Measurements from ENCODE around the gene PIAS1.
"Not testable (repeated sequence)": the region's sequence is repeated elsewhere in the genome, so short reads cannot be mapped to it uniquely, and the experiment has no call there.

The PIAS1 gene

GRCh38 chr15:68225442-68225841 lies 171.3 kb downstream of the PIAS1 start:
- H3K36me3 ChIP-seq (ENCODE audit: insufficient read depth, low read depth, low read length); H3K9me3 ChIP-seq (ENCODE audit: insufficient read depth, low read depth, low read length); H3K27ac ChIP-seq (ENCODE audit: low read length); H3K27me3 ChIP-seq (ENCODE audit: insufficient read depth, low read length); H3K9ac ChIP-seq (ENCODE audit: low read depth, low read length); H3K4me3 ChIP-seq (ENCODE audit: low read length): not testable (repeated sequence)
- H3K4me1 ChIP-seq (ENCODE audit: insufficient read depth, low read length): peaks cover 11% of the 10 kb centered on the region

DNA sequence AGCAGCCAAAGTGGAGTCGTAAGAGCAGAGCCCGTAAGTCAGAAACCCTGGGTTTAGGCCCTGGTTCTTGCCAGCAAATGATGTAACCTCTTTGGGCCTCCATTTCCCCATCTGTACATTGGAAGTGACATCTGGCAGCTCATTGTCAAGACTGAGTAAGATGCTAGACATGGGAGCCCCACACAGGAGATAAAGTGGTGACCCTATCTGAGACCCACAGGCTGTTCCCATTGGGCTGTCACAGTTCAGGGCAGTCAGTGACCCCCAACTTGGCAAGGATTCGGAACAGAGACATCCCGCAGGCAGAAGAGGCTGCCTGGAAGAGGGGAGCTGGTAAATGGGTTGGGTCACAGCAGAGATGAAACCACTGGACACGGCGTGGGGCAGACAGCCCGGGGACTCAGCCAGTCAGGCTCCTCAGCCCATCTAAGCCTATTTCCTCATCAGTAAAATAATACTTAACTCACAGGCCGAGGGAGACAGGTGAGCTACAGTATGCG lies 173.6 kb downstream of the PIAS1 start:
- H3K4me3 ChIP-seq (ENCODE audit: low read length): peak overlapping the region; percentile 88
- H3K9me3 ChIP-seq (ENCODE audit: insufficient read depth, low read depth, low read length): peaks cover 6% of the 10 kb centered on the region
- peaks cover 11% of the 10 kb centered on the region for H3K4me1 ChIP-seq (ENCODE audit: insufficient read depth, low read length)
- peaks cover 3% of the 10 kb centered on the region for H3K36me3 ChIP-seq (ENCODE audit: insufficient read depth, low read depth, low read length)
- peak overlapping the region; percentile 87; the same call in 1 of the 2 replicates for H3K9ac ChIP-seq (ENCODE audit: low read depth, low read length)
- no peaks in the 10 kb centered on the region; the same call in 1 of the 2 replicates for H3K27me3 ChIP-seq (ENCODE audit: insufficient read depth, low read length)
- no peak overlapping the region for H3K27ac ChIP-seq (ENCODE audit: low read length)

DNA sequence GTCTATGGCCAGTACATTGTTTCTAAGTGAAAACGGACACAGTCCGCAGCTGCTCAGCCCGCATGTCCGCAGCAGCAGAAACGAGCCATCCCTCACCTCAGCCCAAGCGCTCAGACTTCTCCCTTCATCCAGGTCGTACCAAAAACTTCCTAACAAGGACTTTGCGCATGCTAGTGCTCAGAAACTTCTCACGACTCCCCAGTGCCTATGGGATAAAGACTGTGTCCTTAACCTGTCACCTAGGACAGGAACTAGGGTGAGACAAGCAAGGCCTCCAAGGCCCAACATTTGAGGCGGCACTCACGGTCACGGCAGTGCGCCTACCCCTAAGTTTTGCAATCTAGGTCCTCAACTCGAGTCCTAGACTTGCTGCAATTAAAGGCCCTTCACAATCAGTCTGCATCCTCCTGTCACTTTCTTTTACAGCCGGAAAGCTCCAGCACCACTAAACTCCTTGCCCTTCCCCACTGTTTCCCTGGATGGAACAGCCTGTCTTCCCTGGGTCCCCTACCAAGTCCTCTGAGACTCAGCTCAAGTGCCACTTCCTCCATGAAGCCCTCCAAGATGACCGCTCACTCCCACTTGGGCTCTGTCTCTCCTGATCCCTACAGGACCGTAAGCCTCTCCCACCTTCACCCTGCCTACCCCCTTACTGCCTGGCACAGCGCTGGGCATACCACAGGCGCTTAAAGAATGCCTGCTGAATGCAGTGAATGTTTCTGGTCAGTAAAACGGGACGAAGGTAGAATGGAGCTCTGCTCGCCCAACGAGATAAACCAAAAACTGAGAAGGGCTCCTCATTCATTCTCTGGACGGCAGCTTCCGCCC lies 174.2 kb downstream of the PIAS1 start:
- Histone ChIP-seq H3K36me3 (ENCODE audit: insufficient read depth, low read depth, low read length) (no peaks in the 10 kb centered on the region; the same call in 1 of the 2 replicates), H3K4me1 (ENCODE audit: insufficient read depth, low read length) (peaks cover 11% of the 10 kb centered on the region), H3K4me3 (ENCODE audit: low read length) (peak overlapping the region; percentile 88), H3K27me3 (ENCODE audit: insufficient read depth, low read length) (no peaks in the 10 kb centered on the region; the same call in 1 of the 2 replicates), H3K9me3 (ENCODE audit: insufficient read depth, low read depth, low read length) (peaks cover under 1% of the 10 kb centered on the region), H3K9ac (ENCODE audit: low read depth, low read length) (peak overlapping the region; percentile 87), H3K27ac (ENCODE audit: low read length) (no peak overlapping the region)

GRCh38 chr15:68228971-68229385 lies 174.9 kb downstream of the PIAS1 start:
- H3K4me3 ChIP-seq (ENCODE audit: low read length): peak overlapping the region; percentile 88
- H3K27ac ChIP-seq (ENCODE audit: low read length): peak overlapping the region; percentile 39
- H3K36me3 ChIP-seq (ENCODE audit: insufficient read depth, low read depth, low read length): no peaks in the 10 kb centered on the region; the same call in 1 of the 2 replicates
- peaks cover 11% of the 10 kb centered on the region for H3K4me1 ChIP-seq (ENCODE audit: insufficient read depth, low read length)
- H3K9ac ChIP-seq (ENCODE audit: low read depth, low read length): peak overlapping the region; percentile 87
- H3K27me3 ChIP-seq (ENCODE audit: insufficient read depth, low read length): no peaks in the 10 kb centered on the region; the same call in 1 of the 2 replicates
- H3K9me3 ChIP-seq (ENCODE audit: insufficient read depth, low read depth, low read length): no peaks in the 10 kb centered on the region; the same call in 1 of the 2 replicates

DNA sequence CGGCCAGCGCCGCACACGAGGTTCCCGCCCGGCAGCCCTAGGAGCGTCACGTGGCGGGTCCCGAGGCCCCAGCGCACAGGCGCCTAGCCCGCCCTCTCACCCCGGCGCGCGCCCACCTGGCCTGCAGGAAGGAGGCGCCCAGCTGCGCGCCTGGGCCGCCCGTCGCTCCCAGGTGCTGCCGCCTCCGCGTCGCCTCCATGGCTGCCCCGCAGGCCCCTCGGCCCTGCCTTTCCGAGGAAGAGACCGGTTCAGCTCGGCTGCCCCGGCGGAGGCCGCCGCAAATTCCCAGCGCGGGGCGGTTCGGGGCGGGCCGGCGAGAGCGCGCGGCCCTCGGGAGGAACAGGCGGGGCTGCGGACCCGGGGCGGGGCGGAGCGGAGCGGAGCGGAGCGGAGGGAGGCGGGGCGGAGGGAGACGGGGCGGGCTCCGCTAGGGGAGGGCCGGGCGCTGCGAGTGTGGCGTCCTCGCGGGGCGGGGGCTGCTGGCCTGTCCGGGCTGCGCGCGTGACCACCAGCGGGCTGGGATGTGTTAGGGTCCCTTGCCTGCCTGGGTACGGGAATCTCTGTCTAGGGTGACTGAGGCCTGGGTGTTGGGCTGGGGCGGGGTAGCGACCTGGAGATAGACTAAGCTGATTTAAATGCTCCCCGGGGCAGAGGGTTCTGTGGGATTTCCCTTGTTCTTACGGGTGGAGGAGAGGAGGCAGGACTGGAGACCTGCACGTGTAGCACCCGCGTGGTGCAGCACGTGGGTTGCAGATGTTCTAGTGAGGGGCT lies 175.5 kb downstream of the PIAS1 start, which contains the start of gene CLN6:
CLN6 (minus strand) TSS at position 343 of the 771 bp plus-strand sequence; CDS start at position 199, 144 bp downstream.
- peaks cover 11% of the 10 kb centered on the region for H3K4me1 ChIP-seq (ENCODE audit: insufficient read depth, low read length)
- H3K9ac ChIP-seq (ENCODE audit: low read depth, low read length): peak within 1 kb of the TSS; percentile 87
- H3K36me3 ChIP-seq (ENCODE audit: insufficient read depth, low read depth, low read length): no peaks in the 10 kb centered on the region; the same call in 1 of the 2 replicates
- no peaks in the 10 kb centered on the region for H3K9me3 ChIP-seq (ENCODE audit: insufficient read depth, low read depth, low read length)
- H3K4me3 ChIP-seq (ENCODE audit: low read length): peak within 1 kb of the TSS; percentile 88
- peak within 1 kb of the TSS; percentile 39 for H3K27ac ChIP-seq (ENCODE audit: low read length)
- no peaks in the 10 kb centered on the region; the same call in 1 of the 2 replicates for H3K27me3 ChIP-seq (ENCODE audit: insufficient read depth, low read length)

DNA sequence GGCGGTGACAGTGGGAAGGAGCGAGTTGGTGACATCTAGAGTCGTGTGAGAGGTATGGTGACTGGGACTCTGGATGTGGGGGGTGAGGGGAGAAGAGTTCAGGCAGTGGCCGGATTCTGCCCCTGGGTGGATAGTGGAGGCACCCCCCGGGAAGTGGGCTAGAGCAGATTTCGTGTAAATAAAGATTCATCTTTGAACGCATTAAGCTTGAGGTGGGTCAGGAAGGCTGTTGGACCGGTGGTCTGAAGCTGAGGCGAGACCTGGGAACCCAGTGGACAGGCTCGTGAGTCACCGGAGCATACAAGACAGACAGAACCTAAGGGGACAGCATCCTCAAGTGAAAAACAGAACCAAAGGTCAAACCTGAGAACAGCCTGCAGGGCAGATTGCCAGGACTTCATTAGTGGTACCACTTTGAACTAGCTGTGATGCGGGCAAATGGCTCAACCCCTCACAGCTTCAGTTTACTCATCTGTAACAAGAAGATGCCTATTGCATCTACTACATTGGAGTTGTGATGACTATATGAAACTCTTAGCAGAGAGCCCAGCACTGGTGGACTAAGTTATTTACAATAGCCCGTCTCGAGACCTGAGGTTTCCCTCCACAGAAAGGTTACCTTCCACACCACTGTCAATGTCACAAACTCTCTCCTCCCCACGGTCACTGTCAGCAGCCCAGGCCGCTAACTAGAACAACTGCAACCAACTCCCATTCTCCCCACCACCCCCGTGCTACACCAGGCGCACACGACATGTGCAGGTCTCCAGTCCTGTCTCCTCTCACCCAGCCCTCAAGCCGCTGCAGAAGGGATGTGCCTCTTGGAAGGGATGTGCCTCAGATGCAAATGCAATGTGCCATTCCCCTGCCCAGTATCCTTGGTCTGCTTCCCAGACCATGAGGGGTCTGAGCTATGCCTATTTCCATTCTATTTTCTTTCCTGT lies 176.3 kb downstream of the PIAS1 start:
- Histone ChIP-seq H3K27ac (ENCODE audit: low read length) (no peak overlapping the region), H3K4me1 (ENCODE audit: insufficient read depth, low read length) (peaks cover 11% of the 10 kb centered on the region), H3K4me3 (ENCODE audit: low read length) (peak overlapping the region; percentile 88)

GRCh38 chr15:68231102-68231818 lies 177.1 kb downstream of the PIAS1 start:
- no peaks in the 10 kb centered on the region; the same call in 1 of the 2 replicates for H3K27me3 ChIP-seq (ENCODE audit: insufficient read depth, low read length)
- H3K36me3 ChIP-seq (ENCODE audit: insufficient read depth, low read depth, low read length): no peaks in the 10 kb centered on the region
- peaks cover 11% of the 10 kb centered on the region for H3K4me1 ChIP-seq (ENCODE audit: insufficient read depth, low read length)
- H3K9ac ChIP-seq (ENCODE audit: low read depth, low read length): no peak overlapping the region
- no peaks in the 10 kb centered on the region for H3K9me3 ChIP-seq (ENCODE audit: insufficient read depth, low read depth, low read length)
- no peak overlapping the region for H3K4me3 ChIP-seq (ENCODE audit: low read length)
- no peak overlapping the region for H3K27ac ChIP-seq (ENCODE audit: low read length)

More for the DNA sequence above, 176.3 kb downstream of the PIAS1 start:
- no peaks in the 10 kb centered on the region for H3K9me3 ChIP-seq (ENCODE audit: insufficient read depth, low read depth, low read length)
- H3K36me3 ChIP-seq (ENCODE audit: insufficient read depth, low read depth, low read length): no peaks in the 10 kb centered on the region
- H3K27me3 ChIP-seq (ENCODE audit: insufficient read depth, low read length): no peaks in the 10 kb centered on the region; the same call in 1 of the 2 replicates
- H3K9ac ChIP-seq (ENCODE audit: low read depth, low read length): peak overlapping the region; percentile 73; the same call in 1 of the 2 replicates

GRCh38 chr15:68232449-68232848 lies 178.3 kb downstream of the PIAS1 start:
- Histone ChIP-seq H3K36me3 (ENCODE audit: insufficient read depth, low read depth, low read length) (no peaks in the 10 kb centered on the region), H3K27me3 (ENCODE audit: insufficient read depth, low read length) (no peaks in the 10 kb centered on the region; the same call in 1 of the 2 replicates), H3K4me1 (ENCODE audit: insufficient read depth, low read length) (peaks cover 11% of the 10 kb centered on the region), H3K9ac (ENCODE audit: low read depth, low read length) (no peak overlapping the region), H3K9me3 (ENCODE audit: insufficient read depth, low read depth, low read length) (no peaks in the 10 kb centered on the region), H3K27ac (ENCODE audit: low read length) (no peak overlapping the region), H3K4me3 (ENCODE audit: low read length) (no peak overlapping the region)

DNA sequence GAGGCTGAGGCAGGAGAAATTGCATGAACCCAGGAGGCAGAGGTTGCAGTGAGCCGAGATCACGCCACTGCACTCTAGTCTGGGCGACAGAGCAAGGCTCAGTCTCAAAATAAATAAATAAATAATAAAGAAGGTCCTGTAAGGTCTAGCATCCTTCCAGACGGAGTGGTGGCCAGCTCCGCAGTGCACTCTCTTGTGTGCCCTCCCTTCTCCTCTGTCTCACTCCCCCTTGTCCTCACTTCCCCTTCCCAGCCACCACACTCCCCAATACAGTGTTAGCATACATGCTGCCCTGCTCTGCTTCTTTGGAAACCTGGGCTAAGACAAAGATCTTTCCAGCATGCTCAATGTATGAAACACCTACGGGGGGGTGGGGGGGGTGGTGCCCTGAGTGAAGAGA lies 178.8 kb downstream of the PIAS1 start:
- Histone ChIP-seq H3K36me3 (ENCODE audit: insufficient read depth, low read depth, low read length) (no peaks in the 10 kb centered on the region), H3K27ac (ENCODE audit: low read length) (no peak overlapping the region), H3K4me3 (ENCODE audit: low read length) (no peak overlapping the region), H3K9me3 (ENCODE audit: insufficient read depth, low read depth, low read length) (no peaks in the 10 kb centered on the region), H3K27me3 (ENCODE audit: insufficient read depth, low read length) (no peaks in the 10 kb centered on the region; the same call in 1 of the 2 replicates), H3K4me1 (ENCODE audit: insufficient read depth, low read length) (peaks cover 7% of the 10 kb centered on the region), H3K9ac (ENCODE audit: low read depth, low read length) (no peak overlapping the region)

GRCh38 chr15:68234060-68234459 lies 179.9 kb downstream of the PIAS1 start:
- Histone ChIP-seq H3K9ac (ENCODE audit: low read depth, low read length) (no peak overlapping the region), H3K36me3 (ENCODE audit: insufficient read depth, low read depth, low read length) (no peaks in the 10 kb centered on the region), H3K9me3 (ENCODE audit: insufficient read depth, low read depth, low read length) (no peaks in the 10 kb centered on the region), H3K4me3 (ENCODE audit: low read length) (no peak overlapping the region), H3K27me3 (ENCODE audit: insufficient read depth, low read length) (no peaks in the 10 kb centered on the region; the same call in 1 of the 2 replicates), H3K4me1 (ENCODE audit: insufficient read depth, low read length) (no peaks in the 10 kb centered on the region), H3K27ac (ENCODE audit: low read length) (no peak overlapping the region)
